Stimulated activated CD8-positive, alpha-beta memory T cell treated with anti-CD3 and anti-CD28 coated beads, Interleukin-12 subunit alpha, Interleukin-12 subunit beta, amount 100 ng/mL, for 1 hour (primary cell): ENCODE data around the gene WBP2.
"Not testable (repeated sequence)": the region's sequence is repeated elsewhere in the genome, so short reads cannot be mapped to it uniquely, and the experiment has no call there.

ENCODE experiments used
- DNase-seq: peaks from one replicate; pipeline ENCODE4 v3.0.0-alpha.2; 2020; ENCODE audit warnings: low read depth

WBP2 gene

DNA sequence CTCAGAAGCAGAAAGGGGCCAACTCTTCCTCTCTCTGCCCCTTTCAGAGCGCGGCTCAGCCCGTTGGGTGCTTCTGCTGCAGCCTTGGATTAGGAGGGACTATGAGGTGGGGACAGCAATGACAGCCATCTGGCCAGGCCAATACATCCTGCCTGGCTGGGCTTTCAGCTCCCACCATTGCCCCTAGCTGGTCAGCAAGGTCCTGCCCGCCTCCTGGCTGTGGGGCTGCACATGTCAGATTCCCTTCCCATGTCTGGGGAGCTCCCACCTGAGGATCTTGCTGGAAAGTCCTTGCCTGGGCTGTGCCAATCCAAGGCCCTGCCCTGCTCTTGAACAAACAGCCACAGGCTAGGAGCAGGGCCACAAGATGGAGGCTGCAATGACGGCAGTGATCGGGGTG lies 33.3 kb upstream of the WBP2 start:
- DNase-seq: no peak

DNA sequence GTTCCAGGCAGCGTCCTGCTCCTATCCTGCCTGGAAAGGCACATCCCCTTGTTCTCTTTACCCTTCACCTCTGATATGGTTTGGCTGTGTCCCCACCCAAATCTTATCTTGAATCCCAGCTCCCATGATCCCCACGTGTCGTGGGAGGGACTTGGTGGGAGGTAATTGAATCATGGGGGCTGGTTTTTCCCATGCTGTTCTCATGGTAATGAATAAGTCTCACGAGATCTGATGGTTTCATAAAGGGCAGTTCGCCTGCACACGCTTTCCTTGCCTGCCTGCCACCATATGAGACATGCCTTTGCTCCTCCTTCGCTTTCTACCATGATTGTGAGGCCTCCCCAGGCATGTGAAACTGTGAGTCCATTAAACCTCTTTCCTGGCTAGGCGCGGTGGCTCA lies 30.7 kb upstream of the WBP2 start:
- DNase-seq: not testable (repeated sequence)

DNA sequence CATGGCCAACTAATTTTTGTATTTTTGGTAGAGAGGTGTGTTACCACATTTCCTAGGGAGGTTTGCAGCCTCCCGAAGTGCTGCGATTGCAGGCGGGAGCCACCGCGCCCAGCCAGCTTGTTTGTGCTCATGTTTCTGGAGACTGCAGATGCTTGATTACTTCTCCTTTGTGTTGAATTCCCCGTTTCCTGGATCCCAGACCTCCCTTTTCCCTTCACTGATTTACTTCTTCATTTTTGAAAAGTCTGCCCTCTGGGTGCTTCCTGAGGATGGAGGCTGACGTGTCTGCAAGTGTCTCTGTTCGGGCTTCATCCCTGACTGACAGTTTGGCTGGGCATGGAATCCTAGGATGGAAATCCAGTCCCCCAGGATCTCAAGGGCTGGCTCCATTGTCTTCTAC lies 30.3 kb upstream of the WBP2 start:
- DNase-seq: no peak

DNA sequence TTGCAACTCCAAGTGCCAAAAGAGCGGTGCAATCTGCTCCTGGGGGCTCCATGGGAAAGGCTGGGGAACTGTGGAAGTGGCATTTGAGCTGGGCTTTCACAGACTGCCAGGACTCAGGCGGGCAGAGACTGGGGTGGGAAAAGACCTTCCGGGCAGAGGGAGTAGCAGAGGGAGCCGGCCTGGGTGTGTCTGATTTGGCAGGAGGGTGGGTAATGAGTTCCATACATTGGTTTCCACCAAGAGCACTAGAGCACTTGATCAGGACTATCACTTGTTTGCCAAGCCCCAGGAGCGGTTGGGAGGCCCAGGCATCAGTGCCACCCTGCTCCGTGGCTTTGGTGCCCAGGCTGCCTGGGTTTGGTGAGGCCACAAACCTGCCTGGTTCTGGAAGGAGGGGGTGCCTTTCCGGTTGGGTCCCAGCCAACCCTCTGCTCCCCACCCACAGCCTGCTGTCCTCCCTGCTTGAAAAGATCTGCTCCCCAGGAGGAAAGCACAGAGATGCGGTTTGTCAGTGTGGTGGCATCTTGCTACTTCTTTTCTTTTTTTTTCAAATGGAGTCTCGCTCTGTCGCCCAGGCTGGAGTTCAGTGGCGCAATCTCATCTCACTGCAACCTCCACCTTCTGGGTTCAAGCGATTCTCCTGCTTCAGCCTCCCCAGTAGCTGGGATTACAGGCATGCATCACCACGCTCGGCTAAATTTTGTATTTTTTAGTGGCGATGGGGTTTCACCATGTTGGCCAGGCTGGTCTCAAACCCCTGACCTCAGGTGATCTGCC lies 26.7 kb upstream of the WBP2 start:
- no peak for DNase-seq

- DNase-seq: no peak
These were observed 25.1 kb upstream of the WBP2 start for GRCh38 chr17:75880266-75880665.

DNA sequence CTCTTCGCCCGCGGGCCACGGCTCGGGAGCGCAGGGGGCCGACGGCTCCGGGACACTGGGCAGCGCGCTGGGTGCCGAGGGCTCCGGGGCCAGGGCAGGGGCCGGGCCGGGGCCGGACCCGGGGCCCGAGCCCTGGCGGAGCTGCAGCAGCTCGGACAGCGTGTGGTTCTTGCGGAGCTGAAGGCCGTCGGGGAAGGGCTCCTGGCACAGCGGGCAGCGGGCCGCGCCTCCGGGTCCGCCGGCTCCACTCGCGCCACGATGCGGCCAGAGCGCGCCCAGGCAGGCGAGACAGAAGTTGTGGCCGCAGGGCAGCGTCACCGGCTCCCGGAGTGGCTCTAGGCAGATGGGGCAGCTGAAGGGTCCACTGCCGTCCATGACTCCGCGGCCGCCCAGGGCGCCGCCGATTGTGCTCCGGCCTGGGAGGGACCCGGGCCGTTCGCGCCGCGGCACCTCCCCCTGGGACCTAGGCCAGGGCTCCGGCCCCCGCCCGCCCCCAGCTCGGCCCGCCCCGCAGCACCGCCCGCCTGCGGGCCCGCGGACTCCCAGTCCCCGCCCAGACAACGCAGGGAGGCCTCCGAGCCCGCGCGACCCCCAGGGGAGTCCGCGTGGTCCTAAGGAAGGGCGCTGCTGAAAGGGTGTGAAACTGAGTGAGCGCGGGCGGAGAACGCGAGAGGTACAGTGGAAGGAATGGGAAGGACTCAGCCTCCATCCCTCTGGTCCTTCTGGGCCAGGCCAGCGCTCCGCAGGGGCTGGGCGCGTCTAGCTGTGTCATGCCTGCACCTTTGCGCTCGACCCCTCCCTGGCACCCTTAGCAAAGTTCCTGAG lies 23.3 kb upstream of the WBP2 start, which contains the start of gene TRIM47:
TSS of gene TRIM47 (minus strand) at position 408 of the 825 bp plus-strand sequence. CDS start at position 375, 33 bp downstream.
- no peak for DNase-seq

GRCh38 chr17:75877752-75878173 lies 22.6 kb upstream of the WBP2 start:
- peak; percentile 49 for DNase-seq

DNA sequence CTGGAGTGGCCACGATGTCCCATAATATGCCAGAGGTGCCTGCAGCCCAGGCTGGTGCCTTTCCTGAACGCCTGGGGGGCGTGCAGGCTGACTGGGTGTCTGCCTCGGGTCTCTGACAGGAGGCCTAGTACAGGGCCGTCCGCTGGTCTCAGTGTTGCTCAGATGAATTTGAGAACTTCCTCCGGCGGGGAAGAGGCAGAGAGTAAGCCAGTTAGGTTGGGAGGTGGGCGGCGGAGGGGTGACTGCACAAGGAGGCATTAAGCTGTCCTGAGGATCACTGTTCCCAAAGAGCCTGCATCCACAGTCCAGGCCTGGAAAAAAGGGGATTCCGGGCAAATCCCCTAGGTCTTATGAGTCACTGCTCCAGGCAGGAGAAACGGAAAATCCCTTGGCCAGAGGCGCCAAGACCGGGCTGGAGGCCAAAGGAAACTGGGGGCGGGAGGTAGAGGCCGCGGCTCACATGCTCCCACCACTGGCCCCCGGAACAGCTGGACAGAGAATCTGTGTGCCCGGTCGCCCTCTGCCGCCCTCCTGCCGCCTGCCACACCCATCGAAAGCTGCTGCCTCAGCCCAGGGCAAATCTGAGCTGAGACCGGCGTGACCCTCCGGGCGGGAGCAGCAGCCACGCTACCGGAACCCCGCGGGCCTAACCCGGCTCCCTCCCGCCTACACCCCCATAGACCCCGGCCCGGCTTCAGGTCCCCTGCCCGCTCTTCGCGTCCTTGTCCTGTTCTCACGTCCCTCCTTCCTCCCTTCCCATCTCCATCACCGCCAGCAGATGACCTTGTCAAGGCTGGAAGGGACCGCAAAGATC lies 22.0 kb upstream of the WBP2 start:
- DNase-seq: no peak

DNA sequence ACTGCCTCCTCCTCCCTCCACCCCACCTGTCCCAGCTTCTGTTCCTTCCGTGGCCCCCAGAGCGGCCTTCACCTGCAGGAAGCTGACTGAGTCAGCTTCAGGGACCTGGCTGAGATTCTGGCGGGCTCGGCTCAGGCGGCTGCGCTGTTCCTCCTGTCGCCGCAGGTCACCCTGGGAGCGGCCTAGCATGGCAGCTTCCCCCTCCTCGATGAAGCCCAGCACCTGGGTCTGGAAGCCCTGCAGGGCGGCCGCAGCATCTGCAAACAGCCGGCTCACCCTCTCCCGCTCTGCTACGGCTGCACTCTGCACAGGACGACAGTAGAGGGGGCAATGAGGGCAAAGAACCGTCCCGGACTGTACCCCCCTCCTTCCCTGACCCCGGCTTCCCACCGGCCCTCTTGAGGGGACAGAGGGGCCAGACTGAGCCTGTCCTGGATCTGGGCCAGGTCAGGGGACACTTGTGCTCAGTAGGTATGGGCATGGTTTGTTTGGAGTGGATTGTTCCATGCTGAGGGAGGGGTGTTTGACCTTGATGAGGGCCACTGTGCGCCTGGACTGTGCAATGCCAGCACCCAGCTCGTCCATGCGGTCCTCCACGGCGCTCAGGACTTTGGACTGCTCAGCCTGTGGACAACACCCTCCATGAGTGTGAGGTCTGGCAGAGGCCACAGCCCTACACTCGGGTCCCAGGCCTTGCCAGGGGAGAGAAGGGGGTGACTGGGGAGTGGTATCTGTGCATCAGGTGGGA lies 21.2 kb upstream of the WBP2 start:
- DNase-seq: peak; percentile 64

- no peak for DNase-seq
These were observed 20.7 kb upstream of the WBP2 start for GRCh38 chr17:75875940-75876189.

DNA sequence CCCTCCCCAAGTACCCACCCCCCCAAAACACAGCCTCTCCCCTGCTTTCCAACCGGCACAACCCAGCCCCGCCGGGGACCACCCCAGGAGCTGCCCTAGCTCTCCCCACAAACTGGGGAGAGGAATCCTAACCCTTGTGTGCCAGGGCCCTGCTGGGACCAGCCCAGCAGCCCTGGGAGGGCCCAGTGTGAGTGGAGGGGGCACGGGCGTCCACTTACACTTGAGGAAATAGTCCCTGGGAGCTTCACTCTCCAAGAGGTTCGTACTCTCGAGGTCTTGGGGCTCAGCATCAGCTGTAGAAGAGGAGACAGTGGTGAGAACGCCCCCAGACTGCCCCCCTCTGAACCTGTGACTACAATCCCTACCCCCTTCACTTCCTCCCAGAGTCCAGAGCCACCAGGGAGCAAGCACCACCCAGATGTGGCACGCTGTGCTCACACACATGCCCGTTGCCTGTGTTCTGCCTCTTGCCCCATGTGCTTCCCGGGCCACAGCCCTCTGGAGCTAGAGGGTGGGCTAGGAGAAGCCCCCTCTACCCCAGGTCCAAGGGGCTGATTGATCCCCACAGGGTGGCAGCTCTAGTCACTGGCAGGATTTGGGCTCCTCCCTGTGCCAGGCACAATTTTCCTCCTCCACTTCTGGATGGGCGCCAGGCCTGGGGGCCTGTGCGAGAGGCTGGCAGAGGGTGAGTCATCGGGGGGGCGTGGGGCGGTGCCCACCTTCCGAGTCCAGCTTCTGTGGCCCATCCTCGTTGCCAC lies 20.2 kb upstream of the WBP2 start:
- no peak for DNase-seq

DNA sequence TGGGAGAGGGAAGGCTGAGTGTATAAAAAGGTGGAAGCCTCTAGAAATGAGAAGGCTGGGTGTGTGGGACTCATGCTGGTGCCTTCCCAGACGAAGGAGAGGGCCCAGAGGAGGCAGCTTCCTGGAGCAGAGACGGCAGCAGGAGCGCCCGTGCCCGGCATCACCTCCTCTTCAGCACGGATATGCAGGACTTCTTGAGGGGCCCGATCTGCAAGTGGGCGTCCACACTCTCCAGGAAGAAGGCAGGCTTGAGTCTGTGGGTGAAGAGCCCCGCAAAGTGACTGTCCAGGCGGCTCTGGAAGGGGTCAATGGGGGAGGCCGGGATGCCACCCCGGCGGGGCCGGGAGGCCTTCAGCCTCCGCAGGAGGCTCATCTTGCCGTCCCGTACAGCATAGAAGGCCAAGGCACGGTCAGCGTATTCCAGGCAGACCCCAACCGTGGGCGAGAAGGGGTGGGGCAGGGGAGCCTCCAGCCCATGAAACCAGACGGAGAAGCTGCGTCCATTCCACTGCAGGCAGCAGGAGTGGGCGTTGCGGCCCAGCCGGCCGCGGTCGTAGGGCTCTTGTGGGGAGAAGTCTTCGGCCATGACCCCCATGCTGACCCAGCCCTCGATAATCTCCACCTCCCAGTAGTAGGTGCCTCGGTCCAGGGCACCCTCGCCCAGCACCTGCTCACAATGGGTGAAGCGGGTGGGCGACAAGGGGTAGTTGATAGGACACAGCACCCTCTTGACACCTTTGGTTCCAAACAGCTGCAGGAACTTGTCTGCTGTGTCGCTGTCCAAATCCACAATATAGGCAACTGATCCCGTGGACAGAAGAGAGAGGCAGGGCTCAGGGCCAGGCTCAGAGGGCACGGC lies 19.4 kb upstream of the WBP2 start:
- DNase-seq: no peak

DNA sequence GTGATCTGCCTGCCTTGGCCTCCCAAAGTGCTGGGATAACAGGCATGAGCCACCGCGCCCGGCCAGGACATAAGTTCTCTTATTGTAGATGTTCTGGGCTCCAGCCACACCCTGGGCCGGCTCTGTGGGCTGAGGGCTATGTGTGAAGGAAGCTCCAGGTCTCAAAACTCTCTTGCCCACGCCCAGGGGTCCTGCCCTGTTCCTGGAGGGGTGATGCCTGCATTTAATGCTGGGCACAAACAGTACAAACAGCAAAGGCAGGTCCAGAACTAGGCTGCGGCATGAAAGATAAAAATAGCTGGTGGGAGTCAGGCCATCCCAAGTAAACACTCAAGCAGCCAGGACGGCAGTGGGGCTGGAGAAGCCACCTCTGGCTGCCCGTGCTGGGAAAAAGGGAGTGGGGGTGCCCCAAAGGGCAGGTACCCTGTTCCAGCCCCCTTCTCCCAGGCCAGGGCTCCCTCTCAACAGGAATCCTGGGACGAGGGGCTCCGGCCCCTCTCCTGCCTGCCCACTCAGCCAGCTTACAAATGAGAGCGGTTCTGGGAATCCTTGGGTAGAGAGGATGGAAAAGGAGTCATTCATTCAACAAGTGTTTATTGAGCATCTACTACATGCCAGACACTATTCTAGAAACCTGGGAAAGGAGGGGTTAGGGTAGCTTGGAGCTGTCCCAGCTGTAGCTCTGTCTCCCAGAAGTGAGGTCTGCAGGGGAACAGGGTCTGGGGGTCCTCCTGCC lies 18.6 kb upstream of the WBP2 start:
- DNase-seq: no peak

- DNase-seq: peak; percentile 37
These were observed 17.6 kb upstream of the WBP2 start for GRCh38 chr17:75872434-75873351.

GRCh38 chr17:75870228-75870627 lies 15.1 kb upstream of the WBP2 start:
- DNase-seq: not testable (repeated sequence)

DNA sequence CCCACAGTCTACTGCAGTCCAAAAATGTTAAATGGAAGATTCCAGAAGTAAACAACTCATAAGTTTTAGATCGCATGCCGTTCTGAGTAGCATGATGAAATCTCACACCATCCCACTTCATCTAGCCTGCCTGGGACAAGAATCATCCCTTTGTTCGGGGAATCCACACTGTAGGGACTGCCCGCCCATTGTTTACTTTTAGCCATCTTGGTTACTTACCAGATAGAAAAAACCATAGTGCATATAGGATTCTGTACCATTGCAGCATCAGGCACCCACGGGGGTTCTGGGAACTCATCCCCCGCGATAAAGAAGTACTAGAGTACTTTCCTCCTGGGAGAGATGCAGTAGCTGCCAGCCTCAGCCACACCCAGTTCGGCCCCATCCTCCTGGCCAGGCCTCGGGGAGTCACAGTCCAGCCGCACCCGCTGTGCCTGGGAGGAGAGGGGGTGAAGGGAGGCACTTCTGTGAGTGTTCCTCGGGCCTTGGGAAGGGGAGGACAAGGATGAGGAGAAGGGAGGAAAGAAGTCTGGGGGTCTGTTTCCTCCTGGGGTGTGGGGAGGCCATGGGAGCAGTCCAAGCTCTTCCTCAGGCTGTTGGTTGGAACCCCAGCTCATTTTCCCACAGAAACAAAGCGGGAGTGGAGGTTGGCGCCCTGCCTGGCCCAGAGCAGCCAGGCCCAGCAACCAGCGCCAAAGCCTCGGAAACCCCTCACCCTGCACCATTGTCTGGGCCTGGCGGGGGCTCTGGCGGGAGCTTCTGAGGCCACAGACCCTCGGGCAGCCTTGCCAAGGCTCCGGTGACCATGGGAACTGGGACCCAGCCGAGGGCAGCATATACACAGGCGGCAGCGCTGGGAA lies 14.4 kb upstream of the WBP2 start:
- DNase-seq: no peak

DNA sequence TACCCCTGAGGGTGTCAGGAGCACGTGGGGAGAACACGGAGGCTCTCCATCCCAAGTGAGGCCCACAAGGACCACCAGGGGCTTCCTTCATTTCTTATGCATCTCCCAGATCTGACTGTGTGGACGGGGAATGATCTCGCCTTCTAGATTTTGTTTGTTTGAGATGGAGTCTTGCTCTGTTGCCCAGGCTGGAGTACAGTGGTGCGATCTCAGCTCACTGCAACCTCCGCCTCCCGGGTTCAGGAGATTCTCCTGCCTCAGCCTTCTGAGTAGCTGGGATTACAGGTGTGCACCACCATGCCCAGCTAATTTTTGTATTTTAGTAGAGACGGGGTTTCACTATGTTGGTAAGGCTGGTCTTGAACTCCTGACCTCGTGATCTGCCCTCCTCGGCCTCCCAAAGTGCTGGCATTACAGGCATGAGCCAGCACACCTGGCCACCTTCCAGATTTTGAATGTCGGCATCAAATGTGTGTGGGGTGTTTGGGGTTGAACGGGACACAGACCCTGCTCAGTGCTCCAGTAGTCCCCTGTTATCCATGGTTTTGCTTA lies 13.7 kb upstream of the WBP2 start:
- DNase-seq: not testable (repeated sequence)
